NAMALWA (cell line): Measurements from ENCODE around the gene DALRD3.

Source experiments
- DNase-seq: peaks from one replicate; pipeline ENCODE4 v3.0.0-alpha.2; 2015; ENCODE audit warnings: low spot score

Gene DALRD3

GRCh38 chr3:49004352-49005302, 13.8 kb downstream of the DALRD3 start:
- DNase-seq, result no peak

- no peak for DNase-seq
Observed at GRCh38 chr3:49001155-49001554, 17.2 kb downstream of the DALRD3 start.

GRCh38 chr3:48999085-48999858, 19.1 kb downstream of the DALRD3 start:
- no peak for DNase-seq

GRCh38 chr3:48997714-48998637, 20.4 kb downstream of the DALRD3 start:
- no peak for DNase-seq

GRCh38 chr3:48997102-48997635, 21.2 kb downstream of the DALRD3 start:
- DNase-seq, result no peak

GRCh38 chr3:48996640-48997039, 21.7 kb downstream of the DALRD3 start:
- no peak for DNase-seq

GRCh38 chr3:48993834-48994233, 24.5 kb downstream of the DALRD3 start:
- DNase-seq, result no peak

GRCh38 chr3:48991851-48992545, 26.4 kb downstream of the DALRD3 start:
- DNase-seq, result no peak

GRCh38 chr3:48990636-48991469, 27.5 kb downstream of the DALRD3 start:
- DNase-seq, result no peak

- DNase-seq, result peak; percentile 31
Observed at GRCh38 chr3:48989796-48990635, 28.4 kb downstream of the DALRD3 start, which contains the start of gene P4HTM. TSS of gene P4HTM (plus strand) at chr3:48990241. CDS start at chr3:48990257, 16 bp downstream.

- no peak for DNase-seq
Observed at GRCh38 chr3:48989126-48989795, 29.1 kb downstream of the DALRD3 start.

- no peak for DNase-seq
Observed at GRCh38 chr3:48985831-48986376, 32.5 kb downstream of the DALRD3 start.

GRCh38 chr3:48984663-48985062, 33.7 kb downstream of the DALRD3 start:
- DNase-seq, result no peak

- no peak for DNase-seq
Observed at GRCh38 chr3:48983096-48983495, 35.3 kb downstream of the DALRD3 start.

- DNase-seq, result no peak
Observed at GRCh38 chr3:48982686-48983085, 35.7 kb downstream of the DALRD3 start.

- no peak for DNase-seq
Observed at GRCh38 chr3:48982016-48982415, 36.4 kb downstream of the DALRD3 start.

- no peak for DNase-seq
Observed at GRCh38 chr3:48980295-48980694, 38.1 kb downstream of the DALRD3 start.

- DNase-seq, result no peak
Observed at GRCh38 chr3:48979451-48979850, 38.9 kb downstream of the DALRD3 start.
